HEK293 (cell line): ENCODE measurements around the gene FHIT.

Source experiments
- CTCF ChIA-PET: fragments of 350-600 bp; formaldehyde crosslinking; extraction: SDS; loops from one replicate; lab custom pipeline; 2021; ENCODE audit warnings: antibody characterized with exemption; lab: Yijun Ruan, JAX
- POLR2A ChIA-PET: fragments of 300-600 bp; formaldehyde crosslinking; extraction: SDS; loops from one replicate; lab custom pipeline; 2020; ENCODE audit warnings: antibody characterized with exemption, inconsistent platforms; lab: Yijun Ruan, JAX
- H3K27ac ChIP-seq: fragments of 200-500 bp; sonication (Bioruptor generic); 2 replicates; pipeline ENCODE4 v1.5.1; 2014; ENCODE audit warnings: low read depth, low read length, control low read depth, inconsistent platforms; ENCODE audit errors: extremely low read depth
- H3K36me3 ChIP-seq, 2 experiments: fragments of 200-500 bp in 1 of 2; sonication (Bioruptor generic) in 1 of 2; 1 replicate in 1 of 2; 2 replicates in 1 of 2; pipeline ENCODE4 v1.5.1; 2014 to 2017; ENCODE audit warnings: inconsistent platforms in 2 of 2, low read length in 2 of 2; ENCODE audit not compliant: control insufficient read depth in 2 of 2, insufficient read depth in 1 of 2
- H3K4me1 ChIP-seq: fragments of 200-500 bp; sonication (Bioruptor generic); 2 replicates; pipeline ENCODE4 v1.5.1; 2014; ENCODE audit warnings: mild to moderate bottlenecking, low read length, inconsistent platforms; ENCODE audit not compliant: control insufficient read depth, insufficient read depth
- H3K4me3 ChIP-seq: 2 replicates; pipeline ENCODE4 v1.5.1; 2011; ENCODE audit warnings: low read depth, mild to moderate bottlenecking, control low read depth, low read length, moderate library complexity
- H3K9me3 ChIP-seq: fragments of 200-500 bp; sonication (Bioruptor generic); 2 replicates; pipeline ENCODE4 v1.5.1; 2014; ENCODE audit warnings: low read depth, low read length, inconsistent platforms; ENCODE audit not compliant: control insufficient read depth, insufficient read depth
- HOXC10 ChIP-seq: sonication (generic); formaldehyde crosslinking; IDR thresholded peaks from 2 replicates; pipeline ENCODE4 v1.8.1; 2023; ENCODE audit warnings: mild to moderate bottlenecking, missing genetic modification reagents
- KLF17 ChIP-seq: fragments of 450-650 bp; formaldehyde crosslinking; IDR thresholded peaks from 2 replicates; pipeline ENCODE4 v1.5.1; 2016; ENCODE audit warnings: missing biosample characterization, missing genetic modification characterization
- PRDM10 ChIP-seq: fragments of 450-650 bp; formaldehyde crosslinking; IDR thresholded peaks from 2 replicates; pipeline ENCODE4 v1.5.1; 2016; ENCODE audit warnings: missing biosample characterization, missing genetic modification characterization
- SCRT1 ChIP-seq: fragments of 450-650 bp; formaldehyde crosslinking; IDR thresholded peaks from 2 replicates; pipeline ENCODE4 v1.5.1; 2016; ENCODE audit warnings: missing biosample characterization, missing genetic modification characterization, borderline replicate concordance
- SP3 ChIP-seq: fragments of 450-650 bp; formaldehyde crosslinking; IDR thresholded peaks from 2 replicates; pipeline ENCODE4 v1.5.1; 2016; ENCODE audit warnings: missing biosample characterization, missing genetic modification characterization
- TSHZ1 ChIP-seq: fragments of 450-650 bp; formaldehyde crosslinking; IDR thresholded peaks from 2 replicates; pipeline ENCODE4 v1.5.1; 2016; ENCODE audit warnings: missing biosample characterization, missing genetic modification characterization, borderline replicate concordance
- ZBTB20 ChIP-seq: fragments of 450-650 bp; formaldehyde crosslinking; IDR thresholded peaks from 2 replicates; pipeline ENCODE4 v1.5.1; 2016; ENCODE audit warnings: missing biosample characterization, missing genetic modification characterization
- ZNF121 ChIP-seq: fragments of 450-650 bp; formaldehyde crosslinking; IDR thresholded peaks from 2 replicates; pipeline ENCODE4 v1.5.1; 2016; ENCODE audit warnings: missing biosample characterization, missing genetic modification characterization
- ZNF221 ChIP-seq: fragments of 450-650 bp; formaldehyde crosslinking; IDR thresholded peaks from 2 replicates; pipeline ENCODE4 v1.5.1; 2017; ENCODE audit warnings: missing biosample characterization, missing genetic modification characterization, borderline replicate concordance
- ZNF266 ChIP-seq: fragments of 450-650 bp; formaldehyde crosslinking; IDR thresholded peaks from 2 replicates; pipeline ENCODE4 v1.5.1; 2016; ENCODE audit warnings: missing biosample characterization, missing genetic modification characterization, low read depth
- ZNF280D ChIP-seq: fragments of 450-650 bp; formaldehyde crosslinking; IDR thresholded peaks from 2 replicates; pipeline ENCODE4 v1.5.1; 2016; ENCODE audit warnings: missing biosample characterization, missing genetic modification characterization
- ZNF48 ChIP-seq: fragments of 450-650 bp; formaldehyde crosslinking; IDR thresholded peaks from 2 replicates; pipeline ENCODE4 v1.5.1; 2016; ENCODE audit warnings: missing biosample characterization, missing genetic modification characterization
- ZNF529 ChIP-seq: fragments of 450-650 bp; formaldehyde crosslinking; IDR thresholded peaks from 2 replicates; pipeline ENCODE4 v1.5.1; 2017; ENCODE audit warnings: missing genetic modification characterization, missing biosample characterization; ENCODE audit not compliant: insufficient replicate concordance
- ZNF704 ChIP-seq: fragments of 450-650 bp; formaldehyde crosslinking; IDR thresholded peaks from 2 replicates; pipeline ENCODE4 v1.5.1; 2016; ENCODE audit warnings: missing biosample characterization, missing genetic modification characterization
- ZNF791 ChIP-seq: fragments of 450-650 bp; formaldehyde crosslinking; IDR thresholded peaks from 2 replicates; pipeline ENCODE4 v1.5.1; 2016; ENCODE audit warnings: missing biosample characterization, missing genetic modification characterization
- ZSCAN23 ChIP-seq: fragments of 450-650 bp; formaldehyde crosslinking; IDR thresholded peaks from 2 replicates; pipeline ENCODE4 v1.5.1; 2016; ENCODE audit warnings: missing biosample characterization, missing genetic modification characterization

The FHIT gene

GRCh38 chr3:60323651-60324050, 927.6 kb downstream of the FHIT start:
- no peak overlapping the region for H3K27ac ChIP-seq
- TF ChIP-seq HOXC10 (CRISPR knock-in tag): no peak
- no peak for TF ChIP-seq ZSCAN23 (tag by site-specific recombination)
- TF ChIP-seq ZNF280D: no peak
- TF ChIP-seq TSHZ1 (tag by site-specific recombination): no peak
- no peak for TF ChIP-seq ZNF48 (tag by site-specific recombination)
- no peak for TF ChIP-seq ZNF529 (tag by site-specific recombination)
- TF ChIP-seq KLF17: no peak
- no peak for TF ChIP-seq ZNF791 (tag by site-specific recombination)
- TF ChIP-seq ZNF704 (tag by site-specific recombination): no peak
- no peak for TF ChIP-seq SCRT1 (tag by site-specific recombination)
- no peak for TF ChIP-seq ZNF221 (tag by site-specific recombination)
- no peak for TF ChIP-seq PRDM10 (tag by site-specific recombination)
- no peak for TF ChIP-seq SP3 (tag by site-specific recombination)
- no peak for TF ChIP-seq ZNF266
- no peak for TF ChIP-seq ZBTB20 (tag by site-specific recombination)
- no peak for TF ChIP-seq ZNF121 (tag by site-specific recombination)
- no peak overlapping the region for H3K4me3 ChIP-seq
- CTCF ChIA-PET: no interaction called here
- no peaks in the 10 kb centered on the region for H3K36me3 ChIP-seq
- no peaks in the 10 kb centered on the region for H3K4me1 ChIP-seq
- H3K9me3 ChIP-seq: no peaks in the 10 kb centered on the region
- POLR2A ChIA-PET: no interaction called here
